MM.1S (cell line): ENCODE measurements around the gene MAGI2.

Source experiments
- CTCF ChIP-seq: fragments of 300-600 bp; sonication (generic); IDR thresholded peaks from 2 replicates; pipeline ENCODE4 v1.5.1; 2016; ENCODE audit warnings: antibody characterized with exemption, low read length, mixed read lengths
- EZH2 ChIP-seq: fragments of 300-600 bp; sonication (generic); optimal IDR thresholded peaks from 2 replicates; pipeline ENCODE3; 2017; ENCODE audit warnings: low read depth, mild to moderate bottlenecking, antibody characterized with exemption, low read length, mixed read lengths
- EZH2phosphoT487 ChIP-seq: fragments of 300-600 bp; sonication (generic); IDR thresholded peaks from 2 replicates; pipeline ENCODE4 v1.6.1; 2018; ENCODE audit warnings: antibody characterized with exemption, low read length

DNA sequence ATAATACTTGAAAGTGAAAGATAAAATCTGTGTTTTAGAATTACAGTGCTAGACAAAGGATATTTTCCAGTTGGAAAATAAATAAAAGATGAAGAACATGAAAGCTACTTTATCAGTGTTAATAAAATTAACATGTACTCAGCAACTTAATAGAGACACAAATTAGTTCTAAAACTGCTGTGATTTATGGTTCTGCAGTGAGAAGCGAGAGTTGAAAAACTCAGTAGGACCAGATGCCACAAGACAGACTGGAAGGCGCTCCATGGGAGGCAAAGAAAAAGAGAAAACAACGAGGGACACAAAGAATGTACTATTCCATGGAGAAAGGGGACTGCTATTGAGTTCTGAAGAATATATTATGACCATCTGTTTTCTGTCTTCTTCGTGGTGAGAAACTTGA is 1064.4 kb downstream of the MAGI2 start:
- TF ChIP-seq CTCF (no peak), EZH2 (no peak), EZH2phosphoT487 (no peak)
